Measurements from ENCODE around the gene RAPH1.

RAPH1 gene

GRCh38 chr2:203535078-203535783 lies at the start of gene RAPH1:
Gene RAPH1 (minus strand): TSS chr2:203535301. CDS start chr2:203495353, 39,948 bp downstream.
- peak; percentile 53 for DNase-seq

- DNase-seq = no peak
Observed at GRCh38 chr2:203584784-203585183, 49.7 kb upstream of the RAPH1 start.

- DNase-seq = no peak
Observed at GRCh38 chr2:203583701-203584100, 48.6 kb upstream of the RAPH1 start.

- peak; percentile 25 for DNase-seq
Observed at GRCh38 chr2:203583084-203583695, 48.1 kb upstream of the RAPH1 start.

- peak; percentile 40 for DNase-seq
Observed at GRCh38 chr2:203582468-203582867, 47.4 kb upstream of the RAPH1 start.

- DNase-seq = peak; percentile 14
Observed at GRCh38 chr2:203580844-203581243, 45.7 kb upstream of the RAPH1 start.

- DNase-seq = no peak
Observed at GRCh38 chr2:203579730-203580129, 44.6 kb upstream of the RAPH1 start.

- no peak for DNase-seq
Observed at GRCh38 chr2:203578759-203579643, 43.9 kb upstream of the RAPH1 start.

GRCh38 chr2:203574824-203575223 lies 39.7 kb upstream of the RAPH1 start:
- DNase-seq = no peak

GRCh38 chr2:203572316-203572715 lies 37.2 kb upstream of the RAPH1 start:
- no peak for DNase-seq

- DNase-seq = no peak
Observed at GRCh38 chr2:203569677-203570316, 34.7 kb upstream of the RAPH1 start.

- DNase-seq = no peak
Observed at GRCh38 chr2:203567691-203568090, 32.6 kb upstream of the RAPH1 start.

- no peak for DNase-seq
Observed at GRCh38 chr2:203566161-203566560, 31.1 kb upstream of the RAPH1 start.

- DNase-seq = no peak
Observed at GRCh38 chr2:203565076-203565475, 30.0 kb upstream of the RAPH1 start.

GRCh38 chr2:203562268-203562667 lies 27.2 kb upstream of the RAPH1 start:
- peak; percentile 18 for DNase-seq

GRCh38 chr2:203559641-203560040 lies 24.5 kb upstream of the RAPH1 start:
- no peak for DNase-seq

GRCh38 chr2:203553784-203554183 lies 18.7 kb upstream of the RAPH1 start:
- DNase-seq = no peak

GRCh38 chr2:203551778-203552177 lies 16.7 kb upstream of the RAPH1 start:
- no peak for DNase-seq

- DNase-seq = no peak
Observed at GRCh38 chr2:203550266-203550665, 15.2 kb upstream of the RAPH1 start.

- DNase-seq = no peak
Observed at GRCh38 chr2:203549406-203549805, 14.3 kb upstream of the RAPH1 start.

GRCh38 chr2:203548887-203549286 lies 13.8 kb upstream of the RAPH1 start:
- DNase-seq = no peak

- DNase-seq = no peak
Observed at GRCh38 chr2:203547356-203547755, 12.3 kb upstream of the RAPH1 start.

GRCh38 chr2:203544402-203544801 lies 9.3 kb upstream of the RAPH1 start:
- DNase-seq = no peak

Measured in NCI-H446 treated with DMSO at 0.1 percent for 48 hours (cell line).